WERI-Rb-1 (cell line): ENCODE data around the gene NMNAT2.

Source experiments
- DNase-seq: peaks from one replicate; pipeline ENCODE4 v3.0.0-alpha.2; 2020
- H3K27ac ChIP-seq: fragments of 250-450 bp; sonication (Bioruptor Pico); 2 replicates; pipeline ENCODE4 v1.5.1; 2020; ENCODE audit warnings: mild to moderate bottlenecking, moderate library complexity
- H3K27me3 ChIP-seq: fragments of 250-450 bp; sonication (Bioruptor Pico); 2 replicates; pipeline ENCODE4 v1.5.1; 2021; ENCODE audit warnings: mild to moderate bottlenecking, low read depth, moderate library complexity; ENCODE audit not compliant: insufficient read depth, severe bottlenecking
- H3K36me3 ChIP-seq: fragments of 250-450 bp; sonication (Bioruptor Pico); 2 replicates; pipeline ENCODE4 v1.5.1; 2020; ENCODE audit warnings: mild to moderate bottlenecking, moderate library complexity
- H3K4me3 ChIP-seq: 2 replicates; pipeline ENCODE4 v1.5.1; 2011; ENCODE audit warnings: low read depth, mild to moderate bottlenecking, control low read depth, low read length
- H3K9me3 ChIP-seq: fragments of 250-450 bp; sonication (Bioruptor Pico); 2 replicates; pipeline ENCODE4 v1.5.1; 2021; ENCODE audit warnings: mild to moderate bottlenecking, moderate library complexity; ENCODE audit not compliant: severe bottlenecking
- CTCF ChIP-seq: IDR thresholded peaks from 2 replicates; pipeline ENCODE4 v1.5.1; 2011; ENCODE audit warnings: low read depth, mild to moderate bottlenecking, control low read depth, inconsistent platforms, low read length

The NMNAT2 gene

GRCh38 chr1:183331091-183331742 lies 87.0 kb downstream of the NMNAT2 start:
- no peak for TF ChIP-seq CTCF
- Histone ChIP-seq H3K36me3 (no peaks in the 10 kb centered on the region), H3K27ac (no peak overlapping the region), H3K9me3 (no peaks in the 10 kb centered on the region), H3K27me3 (no peaks in the 10 kb centered on the region), H3K4me3 (no peak overlapping the region)
- DNase-seq: no peak

- no peak for TF ChIP-seq CTCF
- DNase-seq: no peak
- no peaks in the 10 kb centered on the region for H3K36me3 ChIP-seq
- H3K27me3 ChIP-seq: no peaks in the 10 kb centered on the region
- no peak overlapping the region for H3K27ac ChIP-seq
- H3K9me3 ChIP-seq: no peaks in the 10 kb centered on the region
- H3K4me3 ChIP-seq: no peak overlapping the region
These were observed 87.8 kb downstream of the NMNAT2 start for GRCh38 chr1:183330335-183330734.

GRCh38 chr1:183328371-183328770 lies 89.8 kb downstream of the NMNAT2 start:
- no peak for DNase-seq
- TF ChIP-seq CTCF: no peak
- Histone ChIP-seq H3K27ac (no peak overlapping the region), H3K27me3 (no peaks in the 10 kb centered on the region), H3K9me3 (no peaks in the 10 kb centered on the region), H3K4me3 (no peak overlapping the region), H3K36me3 (no peaks in the 10 kb centered on the region)

- no peak for TF ChIP-seq CTCF
- no peak overlapping the region for H3K27ac ChIP-seq
- DNase-seq: no peak
- H3K9me3 ChIP-seq: no peaks in the 10 kb centered on the region
- H3K4me3 ChIP-seq: no peak overlapping the region
- no peaks in the 10 kb centered on the region for H3K27me3 ChIP-seq
- no peaks in the 10 kb centered on the region for H3K36me3 ChIP-seq
These were observed 90.5 kb downstream of the NMNAT2 start for GRCh38 chr1:183327434-183328290.

GRCh38 chr1:183323849-183324683 lies 94.1 kb downstream of the NMNAT2 start:
- Histone ChIP-seq H3K36me3 (no peaks in the 10 kb centered on the region), H3K4me3 (no peak overlapping the region), H3K27ac (no peak overlapping the region), H3K27me3 (no peaks in the 10 kb centered on the region), H3K9me3 (no peaks in the 10 kb centered on the region)
- DNase-seq: no peak
- TF ChIP-seq CTCF: no peak
